IMR-90 (cell line): Measurements from ENCODE around the gene NHSL2. TPM values are rescaled to one million over a fixed set of nuclear protein-coding genes. Genes with fewer than 3 reads are reported as not detected.

ENCODE experiments used
- ATAC-seq: fragments of 200-7000 bp; cut with Tn5 transposase; 2 replicates; pipeline ENCODE4 v1.9.1; 2020; ENCODE audit warnings: low read depth, mild to moderate bottlenecking, moderate library complexity
- BruUV-seq: library from RNA; stranded (reverse); fragments of 400-500 nt; replicated peaks from 2 replicates; lab custom pipeline; 2021; lab: Mats Ljungman, UMichigan
- CTCF ChIA-PET: fragments of 300-600 bp; formaldehyde crosslinking; extraction: SDS; loops from one replicate; lab custom pipeline; 2021; ENCODE audit warnings: antibody characterized with exemption; lab: Yijun Ruan, JAX
- POLR2A ChIA-PET: fragments of 300-600 bp; sonication (Branson Sonifier 250); formaldehyde crosslinking; loops from one replicate; lab custom pipeline; 2022; ENCODE audit warnings: antibody characterized with exemption; ENCODE audit not compliant: unreplicated experiment; lab: Charles Lee
- DNase-seq: peaks from one replicate; pipeline ENCODE4 v3.0.0; 2013
- H2AFZ ChIP-seq: replicated peaks from 2 replicates; pipeline ENCODE3; 2013; ENCODE audit warnings: low read length, mild to moderate bottlenecking; ENCODE audit not compliant: poor library complexity
- H2AK5ac ChIP-seq: 2 replicates; pipeline ENCODE4 v1.6.1; 2013; ENCODE audit warnings: low read depth, low read length, inconsistent platforms
- H2AK9ac ChIP-seq: replicated peaks from 2 replicates; pipeline ENCODE3; 2013; ENCODE audit warnings: mild to moderate bottlenecking, low read depth, low read length, moderate library complexity; ENCODE audit not compliant: poor library complexity
- H2BK120ac ChIP-seq: 2 replicates; pipeline ENCODE4 v1.6.1; 2013; ENCODE audit warnings: low read depth, low read length, inconsistent platforms
- H2BK15ac ChIP-seq: 3 replicates; pipeline ENCODE4 v1.6.1; 2013; ENCODE audit warnings: low read depth, low read length, inconsistent platforms
- H2BK20ac ChIP-seq: 2 replicates; pipeline ENCODE4 v1.6.1; 2013; ENCODE audit warnings: low read depth, mild to moderate bottlenecking, inconsistent platforms, low read length, moderate library complexity
- H2BK5ac ChIP-seq: 2 replicates; pipeline ENCODE4 v1.6.1; 2013; ENCODE audit warnings: mild to moderate bottlenecking, low read depth, low read length, inconsistent platforms; ENCODE audit not compliant: poor library complexity, severe bottlenecking
- H3K14ac ChIP-seq: replicated peaks from 2 replicates; pipeline ENCODE4 v1.6.1; 2013; ENCODE audit warnings: low read depth, low read length, inconsistent platforms
- H3K18ac ChIP-seq: 2 replicates; pipeline ENCODE4 v1.6.1; 2013; ENCODE audit warnings: low read depth, low read length, control low read depth
- H3K23ac ChIP-seq: 2 replicates; pipeline ENCODE4 v1.6.1; 2013; ENCODE audit warnings: low read depth, low read length, inconsistent platforms
- H3K27ac ChIP-seq: 2 replicates; pipeline ENCODE4 v1.5.1; 2013; ENCODE audit warnings: mild to moderate bottlenecking, control low read depth, low read length; ENCODE audit not compliant: insufficient read depth
- H3K27me3 ChIP-seq: 2 replicates; pipeline ENCODE4 v1.6.1; 2013; ENCODE audit warnings: low read length; ENCODE audit not compliant: control insufficient read depth, insufficient read depth
- H3K36me3 ChIP-seq: 2 replicates; pipeline ENCODE4 v1.6.1; 2013; ENCODE audit warnings: low read length, mixed read lengths; ENCODE audit not compliant: control insufficient read depth, insufficient read depth
- H3K4ac ChIP-seq: 2 replicates; pipeline ENCODE4 v1.6.1; 2013; ENCODE audit warnings: low read depth, low read length, inconsistent platforms
- H3K4me1 ChIP-seq: 2 replicates; pipeline ENCODE4 v1.6.1; 2013; ENCODE audit warnings: low read length, mixed read lengths; ENCODE audit not compliant: control insufficient read depth, insufficient read depth
- H3K4me2 ChIP-seq: 2 replicates; pipeline ENCODE4 v1.6.1; 2013; ENCODE audit warnings: low read depth, mild to moderate bottlenecking, control low read depth, low read length, moderate library complexity
- H3K4me3 ChIP-seq: 2 replicates; pipeline ENCODE4 v1.5.1; 2013; ENCODE audit warnings: low read depth, mild to moderate bottlenecking, control low read depth, low read length, moderate library complexity; ENCODE audit not compliant: insufficient read depth
- H3K56ac ChIP-seq: 2 replicates; pipeline ENCODE4 v1.6.1; 2013; ENCODE audit warnings: low read length, inconsistent platforms; ENCODE audit not compliant: insufficient read depth; ENCODE audit errors: extremely low read depth
- H3K79me1 ChIP-seq, 2 experiments: 2 replicates each; pipeline ENCODE4 v1.6.1; 2013; ENCODE audit warnings: low read length in 2 of 2, inconsistent platforms in 1 of 2, low read depth in 1 of 2
- H3K9ac ChIP-seq: 2 replicates; pipeline ENCODE4 v1.6.1; 2013; ENCODE audit warnings: low read depth, low read length, control low read depth
- H3K9me1 ChIP-seq: 2 replicates; pipeline ENCODE4 v1.6.1; 2013; ENCODE audit warnings: low read length, inconsistent platforms; ENCODE audit not compliant: insufficient read depth
- H3K9me3 ChIP-seq: 2 replicates; pipeline ENCODE4 v1.6.1; 2013; ENCODE audit warnings: low read length; ENCODE audit not compliant: control insufficient read depth, insufficient read depth
- H4K20me1 ChIP-seq: 2 replicates; pipeline ENCODE4 v1.6.1; 2013; ENCODE audit warnings: low read length, inconsistent platforms; ENCODE audit not compliant: insufficient read depth
- H4K5ac ChIP-seq: 2 replicates; pipeline ENCODE4 v1.6.1; 2013; ENCODE audit warnings: mild to moderate bottlenecking, low read depth, low read length, control low read depth
- H4K8ac ChIP-seq, 2 experiments: 2 replicates each; pipeline ENCODE4 v1.6.1; 2013; ENCODE audit warnings: low read depth in 2 of 2, low read length in 2 of 2, control low read depth in 1 of 2, inconsistent platforms in 1 of 2
- H4K91ac ChIP-seq: 2 replicates; pipeline ENCODE4 v1.6.1; 2013; ENCODE audit warnings: low read depth, low read length, inconsistent platforms; ENCODE audit not compliant: insufficient read depth
- BHLHE40 ChIP-seq: fragments of 150-350 bp; IDR thresholded peaks from 2 replicates; pipeline ENCODE4 v1.6.1; 2016; ENCODE audit warnings: mild to moderate bottlenecking, low read depth, low read length
- CTCF ChIP-seq: conservative IDR thresholded peaks from 2 replicates; pipeline ENCODE4 v1.5.1; 2012; ENCODE audit warnings: mild to moderate bottlenecking, low read depth, low read length, improper control_type of control experiment
- ELK1 ChIP-seq: fragments of 150-350 bp; IDR thresholded peaks from 2 replicates; pipeline ENCODE4 v1.6.1; 2016; ENCODE audit warnings: low read depth, mild to moderate bottlenecking, low read length, moderate library complexity, borderline replicate concordance
- FOS ChIP-seq: fragments of 150-350 bp; IDR thresholded peaks from 2 replicates; pipeline ENCODE4 v1.6.1; 2016; ENCODE audit warnings: low read depth, low read length
- NFE2L2 ChIP-seq: fragments of 150-350 bp; IDR thresholded peaks from 2 replicates; pipeline ENCODE4 v1.6.1; 2016; ENCODE audit warnings: low read depth, mild to moderate bottlenecking, low read length
- POLR2A ChIP-seq: IDR thresholded peaks from 2 replicates; pipeline ENCODE4 v1.6.1; 2012; ENCODE audit warnings: mild to moderate bottlenecking, low read depth, low read length
- RAD21 ChIP-seq: IDR thresholded peaks from 2 replicates; pipeline ENCODE4 v1.6.1; 2012; ENCODE audit warnings: low read length, improper control_type of control experiment
- RCOR1 ChIP-seq: IDR thresholded peaks from 2 replicates; pipeline ENCODE4 v1.6.1; 2012; ENCODE audit warnings: mild to moderate bottlenecking, low read length, improper control_type of control experiment; ENCODE audit not compliant: insufficient replicate concordance
- RFX5 ChIP-seq: IDR thresholded peaks from 2 replicates; pipeline ENCODE4 v1.8.0; 2012; ENCODE audit warnings: low read depth, mild to moderate bottlenecking, low read length, moderate library complexity
- SMC3 ChIP-seq: fragments of 150-350 bp; IDR thresholded peaks from 2 replicates; pipeline ENCODE4 v1.6.1; 2016; ENCODE audit warnings: low read depth, mild to moderate bottlenecking, antibody characterized with exemption, low read length, moderate library complexity
- WGBS, 2 experiments: methylation state at CpG; one replicate each; pipeline versions ENCODE4 v1.1.5 to v1.1.7; 2013; ENCODE audit warnings: missing lambda C conversion rate in 2 of 2; ENCODE audit not compliant: insufficient read length in 1 of 2; ENCODE audit errors: extremely low coverage in 2 of 2; 5-methylcytosine and 5-hydroxymethylcytosine counted together
- dilution Hi-C: fragments of 300-500 bp; cut with HindIII; formaldehyde crosslinking; loops from one replicate; pipeline ENCODE4 v1.14.3; 2018; ENCODE audit warnings: low sequenced_read_pairs; ENCODE audit not compliant: unreplicated experiment
- in situ Hi-C: fragments of 300-500 bp; cut with MboI; formaldehyde crosslinking; loops from 3 replicates; pipeline ENCODE4 v1.14.3; 2019; ENCODE audit warnings: low sequenced_read_pairs, inconsistent platforms, mixed read lengths
- intact Hi-C: fragments of 100-400 bp; cut with micrococcal nuclease; formaldehyde crosslinking; loops from 2 replicates; pipeline ENCODE4 v1.10.0; 2022
- polyA plus RNA-seq, 3 experiments: library from polyadenylated mRNA; depleted of rRNA; stranded (reverse); fragments of >200 nt; gene quantifications; 2 replicates each; pipeline ENCODE4 v1.2.3, GENCODE V29; 2012; ENCODE audit warnings: low replicate concordance in 1 of 3
- total RNA-seq: library from RNA; depleted of rRNA; stranded (reverse); fragments of >200 nt; gene quantifications from 2 replicates; pipeline ENCODE4 v1.2.3, GENCODE V29; 2012

The NHSL2 gene
- total and polyA plus RNA-seq, 2 of the 4 experiments (the other 2 are of a cell fraction): 0.72 to 0.75 TPM

- no TSS peak for BruUV-seq
- no peak overlapping the region for H2BK5ac ChIP-seq
- peaks cover 5% of the 10 kb centered on the region; the same call in 1 of the 2 replicates for H3K9me1 ChIP-seq
- no peak overlapping the region for H3K4me2 ChIP-seq
- peaks cover 2% of the 10 kb centered on the region for H3K4me1 ChIP-seq
- H3K56ac ChIP-seq: no peak overlapping the region
- dilution Hi-C loops (no loop called here), intact Hi-C loops (loop anchor here (2.0 kb wide), 1 partner anchor 162 kb away; no protein-coding TSS in a partner anchor), in situ Hi-C loops (no loop called here)
- peak overlapping the region; percentile 55 for H4K5ac ChIP-seq
- no peak overlapping the region for H2AFZ ChIP-seq
- H3K23ac ChIP-seq: no peak overlapping the region
- peaks cover 8 to 21% of the 10 kb centered on the region in 2 experiments for H3K79me1 ChIP-seq
- H2AK9ac ChIP-seq: no peak overlapping the region
- no peaks in the 10 kb centered on the region for H4K20me1 ChIP-seq
- 80% methylated on average over 1 of the region's 1 CpG; no CpG with 5 or more reads in 1 of the 2 experiments for WGBS, 2 experiments
- no peaks in the 10 kb centered on the region for H3K36me3 ChIP-seq
- DNase-seq (no peak), ATAC-seq (no peak)
- peaks cover 7% of the 10 kb centered on the region; the same call in 1 of the 2 replicates for H3K27me3 ChIP-seq
- H3K27ac ChIP-seq: no peak overlapping the region
- no peak overlapping the region for H2BK15ac ChIP-seq
- H3K4me3 ChIP-seq: no peak overlapping the region
- ChIA-PET CTCF (no interaction called here), POLR2A (no interaction called here)
- H3K9me3 ChIP-seq: no peaks in the 10 kb centered on the region
- peak overlapping the region; percentile 70; the same call in 1 of the 2 replicates for H3K9ac ChIP-seq
- H4K91ac ChIP-seq: no peak overlapping the region
- no peak overlapping the region for H3K18ac ChIP-seq
- H2BK20ac ChIP-seq: no peak overlapping the region
- 0 out of 2 replicates have a peak overlapping the region, but pooled peaks have one; percentile 11 for H2BK120ac ChIP-seq
- H2AK5ac ChIP-seq: no peak overlapping the region
- TF ChIP-seq CTCF (no peak), RCOR1 (no peak), ELK1 (no peak), FOS (no peak), NFE2L2 (no peak), SMC3 (no peak), POLR2A (no peak), RAD21 (no peak), RFX5 (no peak), BHLHE40 (no peak)
- peak overlapping the region; percentile 22; the same call in 1 of the 2 replicates for H3K4ac ChIP-seq
- no peak overlapping the region for H3K14ac ChIP-seq
- H4K8ac ChIP-seq: peak overlapping the region; percentile 92 to 93
Observed at GRCh38 chrX:72180539-72180938, 269.9 kb downstream of the NHSL2 start.
